Bone marrow (tissue), 2 donors: ENCODE measurements around the gene PTPN22.
"Not testable (repeated sequence)": the region's sequence is repeated elsewhere in the genome, so short reads cannot be mapped to it uniquely, and the experiment has no call there.

ENCODE experiments used
- DNase-seq, 2 donors: peaks; one replicate each; lab custom pipeline; 2025; lab: John Stamatoyannopoulos, UW

PTPN22 gene

GRCh38 chr1:113852694-113853093 lies 18.8 kb downstream of the PTPN22 start:
- DNase-seq = not testable (repeated sequence)

GRCh38 chr1:113850127-113850796 lies 21.2 kb downstream of the PTPN22 start:
- DNase-seq = no peak

- no peak for DNase-seq
Observed at GRCh38 chr1:113849072-113849471, 22.4 kb downstream of the PTPN22 start.

GRCh38 chr1:113846391-113847035 lies 25.0 kb downstream of the PTPN22 start:
- DNase-seq = no peak

- DNase-seq = no peak
Observed at GRCh38 chr1:113836534-113836933, 35.0 kb downstream of the PTPN22 start.

GRCh38 chr1:113835686-113836290 lies 35.7 kb downstream of the PTPN22 start:
- DNase-seq = peak in 1 of 2 donors; percentile 42

- DNase-seq = no peak
Observed at GRCh38 chr1:113834716-113835115, 36.8 kb downstream of the PTPN22 start.

- DNase-seq = no peak
Observed at GRCh38 chr1:113830039-113830438, 41.5 kb downstream of the PTPN22 start.

- DNase-seq = no peak
Observed at GRCh38 chr1:113821916-113822315, 49.6 kb downstream of the PTPN22 start.

GRCh38 chr1:113818578-113818977 lies 52.9 kb downstream of the PTPN22 start:
- no peak for DNase-seq

GRCh38 chr1:113813218-113813617 lies 58.3 kb downstream of the PTPN22 start:
- DNase-seq = no peak

GRCh38 chr1:113812661-113813135 lies 58.8 kb downstream of the PTPN22 start:
- DNase-seq = no peak

GRCh38 chr1:113811888-113812660 lies 59.4 kb downstream of the PTPN22 start, which contains the start of gene RSBN1:
Gene RSBN1 (minus strand): TSS chr1:113812476. CDS start chr1:113812412, 64 bp downstream.
- peak; percentile 90 to 97 for DNase-seq

GRCh38 chr1:113811156-113811887 lies 60.2 kb downstream of the PTPN22 start:
- DNase-seq = peak in 1 of 2 donors; percentile 65

- no peak for DNase-seq
Observed at GRCh38 chr1:113809670-113810602, 61.6 kb downstream of the PTPN22 start.

GRCh38 chr1:113808450-113809195 lies 62.9 kb downstream of the PTPN22 start:
- no peak for DNase-seq

- no peak for DNase-seq
Observed at GRCh38 chr1:113805639-113806038, 65.9 kb downstream of the PTPN22 start.

- no peak for DNase-seq
Observed at GRCh38 chr1:113805256-113805531, 66.3 kb downstream of the PTPN22 start.

- no peak for DNase-seq
Observed at GRCh38 chr1:113804421-113805255, 66.9 kb downstream of the PTPN22 start.
